H9 (cell line): Measurements from ENCODE around the gene E2F4. TPM values are rescaled to one million over a fixed set of nuclear protein-coding genes. Genes with fewer than 3 reads are reported as not detected.
A peak's percentile ranks its signal among the peaks of the same experiment; 100 is the strongest.

Experiments
- DNase-seq: peaks from one replicate; pipeline ENCODE4 v3.0.0-alpha.2; 2017
- H2AFZ ChIP-seq: one replicate; pipeline ENCODE4 v1.6.1; 2013; ENCODE audit warnings: mild to moderate bottlenecking, low read length, control low read depth, moderate library complexity
- H2AK5ac ChIP-seq: 2 replicates; pipeline ENCODE4 v1.6.1; 2013; ENCODE audit warnings: low read length, control low read depth, mixed read lengths; ENCODE audit not compliant: insufficient read length
- H2BK120ac ChIP-seq: one replicate; pipeline ENCODE4 v1.6.1; 2013; ENCODE audit warnings: low read depth, mild to moderate bottlenecking, low read length, control low read depth, inconsistent platforms; ENCODE audit not compliant: poor library complexity, severe bottlenecking
- H2BK12ac ChIP-seq: 2 replicates; pipeline ENCODE4 v1.6.1; 2013; ENCODE audit warnings: low read length, control low read depth, mixed read lengths, low read depth; ENCODE audit not compliant: insufficient read length
- H2BK15ac ChIP-seq: 2 replicates; pipeline ENCODE4 v1.6.1; 2013; ENCODE audit warnings: low read depth, low read length, control low read depth
- H2BK20ac ChIP-seq: one replicate; pipeline ENCODE4 v1.6.1; 2013; ENCODE audit warnings: low read depth, mild to moderate bottlenecking, low read length, control low read depth, inconsistent platforms; ENCODE audit not compliant: poor library complexity, severe bottlenecking
- H2BK5ac ChIP-seq: 2 replicates; pipeline ENCODE4 v1.6.1; 2013; ENCODE audit warnings: low read length, control low read depth, mixed read lengths; ENCODE audit not compliant: insufficient read length
- H3K14ac ChIP-seq: 2 replicates; pipeline ENCODE4 v1.6.1; 2013; ENCODE audit warnings: low read length, control low read depth; ENCODE audit not compliant: insufficient read depth
- H3K18ac ChIP-seq: 2 replicates; pipeline ENCODE4 v1.6.1; 2013; ENCODE audit warnings: low read depth, mild to moderate bottlenecking, mixed read lengths, low read length, control low read depth; ENCODE audit not compliant: insufficient read length
- H3K23ac ChIP-seq: 2 replicates; pipeline ENCODE4 v1.6.1; 2013; ENCODE audit warnings: low read length, control low read depth, mixed read lengths, low read depth; ENCODE audit not compliant: insufficient read length
- H3K23me2 ChIP-seq: 2 replicates; pipeline ENCODE4 v1.6.1; 2013; ENCODE audit warnings: low read depth, mild to moderate bottlenecking, mixed read lengths, low read length, control low read depth; ENCODE audit not compliant: insufficient read length, poor library complexity, severe bottlenecking
- H3K27ac ChIP-seq: 2 replicates; pipeline ENCODE4 v1.5.1; 2013; ENCODE audit warnings: low read length, control low read depth, mixed read lengths, low read depth; ENCODE audit not compliant: insufficient read length
- H3K27me3 ChIP-seq: 2 replicates; pipeline ENCODE4 v1.6.1; 2013; ENCODE audit warnings: low read length, control low read depth, inconsistent platforms; ENCODE audit not compliant: insufficient read depth
- H3K4ac ChIP-seq: 2 replicates; pipeline ENCODE4 v1.6.1; 2013; ENCODE audit warnings: low read depth, mild to moderate bottlenecking, control low read depth, inconsistent platforms, low read length, moderate library complexity
- H3K4me1 ChIP-seq: 2 replicates; pipeline ENCODE4 v1.6.1; 2013; ENCODE audit warnings: low read length, control low read depth, inconsistent platforms; ENCODE audit not compliant: insufficient read depth
- H3K4me2 ChIP-seq: 2 replicates; pipeline ENCODE4 v1.6.1; 2013; ENCODE audit warnings: low read length, control low read depth, mixed read lengths; ENCODE audit not compliant: insufficient read length, insufficient read depth
- H3K56ac ChIP-seq: 2 replicates; pipeline ENCODE4 v1.6.1; 2013; ENCODE audit warnings: low read depth, mild to moderate bottlenecking, mixed read lengths, low read length, control low read depth; ENCODE audit not compliant: insufficient read length
- H3K79me1 ChIP-seq: 2 replicates; pipeline ENCODE4 v1.6.1; 2013; ENCODE audit warnings: low read depth, mild to moderate bottlenecking, moderate library complexity, low read length, control low read depth, inconsistent platforms; ENCODE audit not compliant: insufficient read depth, poor library complexity, severe bottlenecking
- H3K79me2 ChIP-seq: 2 replicates; pipeline ENCODE4 v1.6.1; 2013; ENCODE audit warnings: low read length, control low read depth, inconsistent platforms; ENCODE audit not compliant: insufficient read depth
- H3K9ac ChIP-seq: 2 replicates; pipeline ENCODE4 v1.6.1; 2013; ENCODE audit warnings: low read length, control low read depth, mixed read lengths; ENCODE audit not compliant: insufficient read length; ENCODE audit errors: extremely low read depth
- H3K9me3 ChIP-seq: one replicate; pipeline ENCODE4 v1.6.1; 2013; ENCODE audit warnings: low read depth, low read length, inconsistent platforms; ENCODE audit not compliant: control insufficient read depth
- H3T11ph ChIP-seq: one replicate; pipeline ENCODE4 v1.6.1; 2013; ENCODE audit warnings: mild to moderate bottlenecking, low read length, control low read depth, inconsistent platforms
- H4K20me1 ChIP-seq: one replicate; pipeline ENCODE4 v1.6.1; 2013; ENCODE audit not compliant: control insufficient read depth, insufficient read length, insufficient read depth
- H4K5ac ChIP-seq: 2 replicates; pipeline ENCODE4 v1.6.1; 2013; ENCODE audit warnings: low read depth, mild to moderate bottlenecking, mixed read lengths, low read length, control low read depth; ENCODE audit not compliant: insufficient read length
- H4K8ac ChIP-seq: replicated peaks from 2 replicates; pipeline ENCODE4 v1.6.1; 2013; ENCODE audit warnings: low read length, control low read depth, mixed read lengths, low read depth; ENCODE audit not compliant: insufficient read length
- H4K91ac ChIP-seq: 2 replicates; pipeline ENCODE4 v1.6.1; 2013; ENCODE audit warnings: low read depth, mild to moderate bottlenecking, moderate library complexity, mixed read lengths, low read length, control low read depth; ENCODE audit not compliant: insufficient read length
- H3K27ac Mint-ChIP-seq, 3 experiments: 2 replicates in 2 of 3; 3 replicates in 1 of 3; pipeline ENCODE4 v1.8.0; 2020 to 2021; ENCODE audit warnings: mixed read lengths in 3 of 3, mild to moderate bottlenecking in 1 of 3, moderate library complexity in 1 of 3
- H3K27me3 Mint-ChIP-seq: 2 replicates; pipeline ENCODE4 v1.8.0; 2021; ENCODE audit warnings: low read depth, mild to moderate bottlenecking, moderate library complexity, mixed read lengths
- H3K36me3 Mint-ChIP-seq, 3 experiments: 2 replicates in 2 of 3; 3 replicates in 1 of 3; pipeline ENCODE4 v1.8.0; 2020 to 2021; ENCODE audit warnings: low read depth in 3 of 3, mixed read lengths in 3 of 3; ENCODE audit not compliant: insufficient read depth in 1 of 3
- H3K4me1 Mint-ChIP-seq, 2 experiments: 2 replicates each; pipeline ENCODE4 v1.8.0; 2020; ENCODE audit warnings: mixed read lengths in 2 of 2
- H3K4me3 Mint-ChIP-seq, 2 experiments: 2 replicates in 1 of 2; 3 replicates in 1 of 2; pipeline ENCODE4 v1.8.0; 2020 to 2021; ENCODE audit warnings: mild to moderate bottlenecking in 2 of 2, mixed read lengths in 2 of 2, moderate library complexity in 1 of 2
- H3K9me3 Mint-ChIP-seq, 2 experiments: 2 replicates in 1 of 2; 3 replicates in 1 of 2; pipeline ENCODE4 v1.8.0; 2020; ENCODE audit warnings: mild to moderate bottlenecking in 2 of 2, mixed read lengths in 2 of 2, moderate library complexity in 1 of 2
- CTCF ChIP-seq: fragments of 200-600 bp; sonication (generic); conservative IDR thresholded peaks from 3 replicates; pipeline ENCODE4 v1.8.0; 2021; ENCODE audit warnings: antibody characterized with exemption, mild to moderate bottlenecking
- total RNA-seq: library from RNA; stranded (reverse); gene quantifications from 2 replicates; pipeline ENCODE4 v1.2.1, GENCODE V29; 2021

The E2F4 gene
- total RNA-seq, 1 experiment from 2014 or later, result 116 TPM

- Histone ChIP-seq H3K23me2 (peaks cover 8% of the 10 kb centered on the region), H3K18ac (no peak overlapping the region), H4K91ac (no peak overlapping the region), H3K23ac (no peak overlapping the region), H2AFZ (no peak overlapping the region), H4K20me1 (no peaks in the 10 kb centered on the region), H3K9me3 (no peaks in the 10 kb centered on the region), H3T11ph (no peak overlapping the region), H3K9ac (no peak overlapping the region), H3K79me1 (peaks cover 13% of the 10 kb centered on the region), H4K8ac (no peak overlapping the region), H3K4me1 (no peaks in the 10 kb centered on the region), H2AK5ac (no peak overlapping the region), H3K4me2 (peak overlapping the region; percentile 89), H2BK5ac (no peak overlapping the region), H3K27me3 (no peaks in the 10 kb centered on the region; the same call in 1 of the 2 replicates), H3K4ac (no peak overlapping the region), H2BK20ac (no peak overlapping the region), H3K14ac (no peak overlapping the region), H3K27ac (no peak overlapping the region), H3K79me2 (peaks cover 13% of the 10 kb centered on the region; the same call in 1 of the 2 replicates), H2BK12ac (no peak overlapping the region), H4K5ac (no peak overlapping the region), H2BK15ac (no peak overlapping the region), H2BK120ac (no peak overlapping the region), H3K56ac (no peak overlapping the region)
- H3K4me3 Mint-ChIP-seq, result peak overlapping the region; percentile 86 to 93
- no peak overlapping the region; a peak in 1 of 7 replicates for H3K27ac Mint-ChIP-seq
- peaks cover 23 to 34% of the 10 kb centered on the region in 2 experiments for H3K4me1 Mint-ChIP-seq
- no peaks in the 10 kb centered on the region; a peak in 1 of 5 replicates for H3K9me3 Mint-ChIP-seq
- H3K36me3 Mint-ChIP-seq, result peaks cover 40 to 59% (median 54%) of the 10 kb centered on the region in 3 experiments
- H3K27me3 Mint-ChIP-seq, result 0 out of 2 replicates have a peak, but pooled peaks cover 2% of the 10 kb centered on the region
- no peak for DNase-seq
- TF ChIP-seq CTCF, result no peak
Observed at GRCh38 chr16:67193536-67193935, 1.6 kb downstream of the E2F4 start.
